Measurements from ENCODE around the gene XRCC3.

GRCh38 chr14:103740991-103741689, 25.9 kb upstream of the XRCC3 start:
- TF ChIP-seq GATA2 (IDR thresholded peaks at IDR 0.05; ENCODE audit: low read depth, low read length) (no peak), GATA3 (IDR thresholded peaks at IDR 0.05; ENCODE audit: low read depth, low read length) (no peak)

Data from SH-SY5Y (cell line).